GM12878 (cell line): ENCODE data around the gene CAMKK1. TPM values are rescaled to one million over a fixed set of nuclear protein-coding genes. Genes with fewer than 3 reads are reported as not detected.

Source experiments
- ATAC-seq: fragments of 200-7000 bp; cut with Tn5 transposase; 3 replicates; pipeline ENCODE4 v1.9.1; 2020; ENCODE audit warnings: mild to moderate bottlenecking, moderate library complexity
- BruUV-seq: library from RNA; stranded (reverse); fragments of 400-500 nt; replicated peaks from 2 replicates; lab custom pipeline; 2021; lab: Mats Ljungman, UMichigan
- CTCF ChIA-PET: fragments of 300-600 bp; sonication (Branson Sonifier 250); formaldehyde crosslinking; extraction: SDS; loops from one replicate; lab custom pipeline; 2021; ENCODE audit warnings: inconsistent platforms; lab: Yijun Ruan, JAX
- POLR2A ChIA-PET: fragments of 350-600 bp; formaldehyde crosslinking; extraction: SDS; loops from one replicate; lab custom pipeline; 2021; ENCODE audit warnings: inconsistent platforms; lab: Charles Lee
- RAD21 ChIA-PET: fragments of 300-600 bp; sonication (Branson Sonifier 250); formaldehyde crosslinking; loops from one replicate; lab custom pipeline; 2023; ENCODE audit warnings: antibody characterized with exemption; ENCODE audit not compliant: unreplicated experiment; lab: Charles Lee
- SMC1A ChIA-PET: fragments of 300-600 bp; sonication (Branson Sonifier 250); formaldehyde crosslinking; loops from one replicate; lab custom pipeline; 2023; ENCODE audit not compliant: unreplicated experiment, uncharacterized antibody; lab: Charles Lee
- DNase-seq: peaks from one replicate; pipeline ENCODE4 v3.0.0-alpha.2; 2011; ENCODE audit warnings: low read depth, low spot score
- FAIRE-seq: peaks from 3 replicates; lab custom pipeline; 2011; peaks lifted over from hg19 to GRCh38; lab: Jason Lieb, UNC
- H2AFZ ChIP-seq: 2 replicates; pipeline ENCODE4 v1.6.0; 2011; ENCODE audit warnings: low read depth, low read length, control low read depth; ENCODE audit not compliant: control insufficient read depth
- H3K27ac ChIP-seq: 2 replicates; pipeline ENCODE4 v1.5.1; 2011; ENCODE audit warnings: control low read depth; ENCODE audit not compliant: control insufficient read depth, insufficient read depth
- H3K27me3 ChIP-seq, 2 experiments: replicated peaks in 1 of 2; 2 replicates each; pipeline versions ENCODE4 v1.6.0 to v1.6.1; 2011; ENCODE audit warnings: low read length in 1 of 2; ENCODE audit not compliant: control insufficient read depth in 2 of 2, insufficient read depth in 2 of 2
- H3K36me3 ChIP-seq, 2 experiments: 2 replicates each; pipeline ENCODE4 v1.5.1; 2011; ENCODE audit warnings: low read length in 1 of 2; ENCODE audit not compliant: control insufficient read depth in 2 of 2, insufficient read depth in 2 of 2
- H3K4me1 ChIP-seq: 2 replicates; pipeline ENCODE4 v1.6.1; 2011; ENCODE audit warnings: mild to moderate bottlenecking, low read length, moderate library complexity, mixed read lengths; ENCODE audit not compliant: control insufficient read depth, insufficient read depth
- H3K4me2 ChIP-seq: 2 replicates; pipeline ENCODE4 v1.6.0; 2011; ENCODE audit warnings: control low read depth; ENCODE audit not compliant: control insufficient read depth, insufficient read depth
- H3K4me3 ChIP-seq: fragments of 200-600 bp; sonication (generic); 2 replicates; pipeline ENCODE4 v1.5.1; 2016
- H3K79me2 ChIP-seq: 2 replicates; pipeline ENCODE4 v1.6.0; 2011; ENCODE audit warnings: low read length; ENCODE audit not compliant: control insufficient read depth, insufficient read depth
- H3K9ac ChIP-seq: 2 replicates; pipeline ENCODE4 v1.8.0; 2011; ENCODE audit warnings: low read length, control low read depth, mixed read lengths; ENCODE audit not compliant: control insufficient read depth, insufficient read depth
- H3K9me3 ChIP-seq: replicated peaks from 3 replicates; pipeline ENCODE4 v1.5.1; 2011; ENCODE audit warnings: mild to moderate bottlenecking, low read length; ENCODE audit not compliant: control insufficient read depth, insufficient read depth
- H4K20me1 ChIP-seq: 2 replicates; pipeline ENCODE4 v1.6.0; 2011; ENCODE audit not compliant: control insufficient read depth, insufficient read depth
- ATF7 ChIP-seq: fragments of 450-650 bp; IDR thresholded peaks from 2 replicates; pipeline ENCODE4 v1.6.1; 2016; ENCODE audit warnings: low read depth, mild to moderate bottlenecking
- BHLHE40 ChIP-seq, 2 experiments: fragments of 450-650 bp in 1 of 2; IDR thresholded peaks; 2 replicates each; pipeline ENCODE4 v1.6.1; 2011 to 2017; ENCODE audit warnings: low read depth in 2 of 2, borderline replicate concordance in 1 of 2, improper control_type of control experiment in 1 of 2, low read length in 1 of 2, mild to moderate bottlenecking in 1 of 2
- CHD2 ChIP-seq: IDR thresholded peaks from 2 replicates; pipeline ENCODE4 v1.6.1; 2011; ENCODE audit warnings: low read depth, low read length, improper control_type of control experiment, borderline replicate concordance
- DPF2 ChIP-seq: fragments of 450-650 bp; IDR thresholded peaks from 2 replicates; pipeline ENCODE4 v1.6.1; 2017; ENCODE audit warnings: mild to moderate bottlenecking
- HDGF ChIP-seq: fragments of 450-650 bp; IDR thresholded peaks from 2 replicates; pipeline ENCODE4 v1.6.1; 2016; ENCODE audit warnings: antibody characterized with exemption
- IKZF2 ChIP-seq, 2 experiments: fragments of 450-650 bp; IDR thresholded peaks; 2 replicates each; pipeline ENCODE4 v1.6.1; 2017; ENCODE audit warnings: mild to moderate bottlenecking in 2 of 2, moderate library complexity in 2 of 2
- NBN ChIP-seq: fragments of 450-650 bp; IDR thresholded peaks from 2 replicates; pipeline ENCODE4 v1.6.1; 2016
- NRF1 ChIP-seq: conservative IDR thresholded peaks from 2 replicates; pipeline ENCODE4 v1.6.1; 2011; ENCODE audit warnings: mild to moderate bottlenecking, low read depth, low read length, improper control_type of control experiment
- POLR2A ChIP-seq: IDR thresholded peaks from 2 replicates; pipeline ENCODE4 v1.6.1; 2011; ENCODE audit warnings: low read depth, mild to moderate bottlenecking, low read length
- RAD51 ChIP-seq: fragments of 450-650 bp; IDR thresholded peaks from 2 replicates; pipeline ENCODE4 v1.6.1; 2016; ENCODE audit warnings: moderate library complexity, mild to moderate bottlenecking, inconsistent platforms
- RFX5 ChIP-seq: IDR thresholded peaks from 2 replicates; pipeline ENCODE4 v1.6.1; 2011; ENCODE audit warnings: low read depth, low read length, improper control_type of control experiment
- SPI1 ChIP-seq: IDR thresholded peaks from 2 replicates; pipeline ENCODE4 v1.6.1; 2011; ENCODE audit warnings: low read depth, mild to moderate bottlenecking, low read length, moderate library complexity, borderline replicate concordance; ENCODE audit not compliant: insufficient read depth
- SUPT20H ChIP-seq: IDR thresholded peaks from 2 replicates; pipeline ENCODE4 v1.6.1; 2011; ENCODE audit warnings: low read depth, mild to moderate bottlenecking, low read length, moderate library complexity, borderline replicate concordance; ENCODE audit not compliant: control insufficient read depth
- TCF12 ChIP-seq: IDR thresholded peaks from 2 replicates; pipeline ENCODE4 v1.6.1; 2011; ENCODE audit warnings: low read depth, mild to moderate bottlenecking, low read length
- TCF3 ChIP-seq: IDR thresholded peaks from 2 replicates; pipeline ENCODE4 v1.6.1; 2012; ENCODE audit warnings: low read depth, mild to moderate bottlenecking, low read length, borderline replicate concordance; ENCODE audit not compliant: insufficient read depth
- ZNF274 ChIP-seq: IDR thresholded peaks from one replicate; pipeline ENCODE4 v1.8.0; 2011; ENCODE audit not compliant: insufficient read length, insufficient read depth
- WGBS: methylation state at CpG from one replicate; pipeline ENCODE4 v1.1.6; 2016; ENCODE audit warnings: low lambda C conversion rate; ENCODE audit not compliant: insufficient replicate concordance, insufficient coverage; ENCODE audit errors: missing lambda C conversion rate; 5-methylcytosine and 5-hydroxymethylcytosine counted together
- in situ Hi-C: fragments of 300-500 bp; cut with MboI; formaldehyde crosslinking; loops from 9 replicates; pipeline ENCODE4 v1.14.3; 2018; ENCODE audit warnings: mixed read lengths
- intact Hi-C: fragments of 100-400 bp; cut with micrococcal nuclease; formaldehyde crosslinking; loops from one replicate; pipeline ENCODE4 v1.14.2; 2022; ENCODE audit not compliant: unreplicated experiment
- polyA plus RNA-seq, 11 experiments: library from polyadenylated mRNA; depleted of rRNA in 4 of 11; unstranded in 6 of 11; stranded (reverse) in 5 of 11; fragments of >200 nt; fragmentation: Nextera tagmentation in 4 of 11; fragmentation: Illumina TruSeq in 1 of 11; extraction: Ambion mirVana in 4 of 11; extraction: Trizol in 1 of 11; gene quantifications; 1 replicate in 1 of 11; 2 replicates in 10 of 11; pipeline versions ENCODE4 v1.2.1 to v1.2.3, GENCODE V29; 2011 to 2016; ENCODE audit warnings: inconsistent platforms in 2 of 11, missing spikeins in 2 of 11, low read depth in 1 of 11
- total RNA-seq, 4 experiments: library from RNA; depleted of rRNA in 3 of 4; stranded (reverse); fragments of >200 nt in 3 of 4; fragmentation: Illumina TruSeq in 1 of 4; extraction: Trizol in 1 of 4; gene quantifications; 2 replicates each; pipeline versions ENCODE4 v1.2.1 to v1.2.3, GENCODE V29; 2013 to 2021
- TF ChIP-seq, protein P1 (sequence below): IDR thresholded peaks from 2 replicates; pipeline ENCODE4 v1.6.1; 2012; ENCODE audit warnings: improper control_type of control experiment, low read depth, low read length; ENCODE audit not compliant: insufficient replicate concordance
- TF ChIP-seq, protein P2 (sequence below): fragments of 450-650 bp; IDR thresholded peaks from 2 replicates; pipeline ENCODE4 v1.6.1; 2016; ENCODE audit warnings: mild to moderate bottlenecking

Gene CAMKK1
- total and polyA plus RNA-seq, 10 of the 15 experiments (the other 5 are each of a cell fraction or from before 2014, with no cell fraction given): 0.06 to 0.84 (median 0.37) TPM

GRCh38 chr17:3914312-3914670, 21.4 kb upstream of the CAMKK1 start:
- TF ChIP-seq IKZF2 (IDR thresholded peaks at IDR 0.05): peak; percentile 4 to 26; a peak in 2 of 4 replicates
- peak; percentile 75 for TF ChIP-seq POLR2A
- peak; percentile 48; the same call in 1 of the 2 replicates for TF ChIP-seq DPF2
- TF ChIP-seq NRF1: peak; percentile 31; the same call in 1 of the 2 replicates
- no peak for TF ChIP-seq SUPT20H
- peak; percentile 89 for TF ChIP-seq TCF12
- TF ChIP-seq BHLHE40 (IDR thresholded peaks at IDR 0.05; ENCODE audit: borderline replicate concordance in 1 of 2, low read depth in 2 of 2, low read length in 1 of 2): peak in 1 of 2 experiments; percentile 25; a peak in 1 of 4 replicates
- TF ChIP-seq ZNF274: no peak
- TF ChIP-seq SPI1: peak; percentile 69
- TF ChIP-seq RFX5: no peak
- no peak for TF ChIP-seq RAD51
- TF ChIP-seq, protein P1, sequence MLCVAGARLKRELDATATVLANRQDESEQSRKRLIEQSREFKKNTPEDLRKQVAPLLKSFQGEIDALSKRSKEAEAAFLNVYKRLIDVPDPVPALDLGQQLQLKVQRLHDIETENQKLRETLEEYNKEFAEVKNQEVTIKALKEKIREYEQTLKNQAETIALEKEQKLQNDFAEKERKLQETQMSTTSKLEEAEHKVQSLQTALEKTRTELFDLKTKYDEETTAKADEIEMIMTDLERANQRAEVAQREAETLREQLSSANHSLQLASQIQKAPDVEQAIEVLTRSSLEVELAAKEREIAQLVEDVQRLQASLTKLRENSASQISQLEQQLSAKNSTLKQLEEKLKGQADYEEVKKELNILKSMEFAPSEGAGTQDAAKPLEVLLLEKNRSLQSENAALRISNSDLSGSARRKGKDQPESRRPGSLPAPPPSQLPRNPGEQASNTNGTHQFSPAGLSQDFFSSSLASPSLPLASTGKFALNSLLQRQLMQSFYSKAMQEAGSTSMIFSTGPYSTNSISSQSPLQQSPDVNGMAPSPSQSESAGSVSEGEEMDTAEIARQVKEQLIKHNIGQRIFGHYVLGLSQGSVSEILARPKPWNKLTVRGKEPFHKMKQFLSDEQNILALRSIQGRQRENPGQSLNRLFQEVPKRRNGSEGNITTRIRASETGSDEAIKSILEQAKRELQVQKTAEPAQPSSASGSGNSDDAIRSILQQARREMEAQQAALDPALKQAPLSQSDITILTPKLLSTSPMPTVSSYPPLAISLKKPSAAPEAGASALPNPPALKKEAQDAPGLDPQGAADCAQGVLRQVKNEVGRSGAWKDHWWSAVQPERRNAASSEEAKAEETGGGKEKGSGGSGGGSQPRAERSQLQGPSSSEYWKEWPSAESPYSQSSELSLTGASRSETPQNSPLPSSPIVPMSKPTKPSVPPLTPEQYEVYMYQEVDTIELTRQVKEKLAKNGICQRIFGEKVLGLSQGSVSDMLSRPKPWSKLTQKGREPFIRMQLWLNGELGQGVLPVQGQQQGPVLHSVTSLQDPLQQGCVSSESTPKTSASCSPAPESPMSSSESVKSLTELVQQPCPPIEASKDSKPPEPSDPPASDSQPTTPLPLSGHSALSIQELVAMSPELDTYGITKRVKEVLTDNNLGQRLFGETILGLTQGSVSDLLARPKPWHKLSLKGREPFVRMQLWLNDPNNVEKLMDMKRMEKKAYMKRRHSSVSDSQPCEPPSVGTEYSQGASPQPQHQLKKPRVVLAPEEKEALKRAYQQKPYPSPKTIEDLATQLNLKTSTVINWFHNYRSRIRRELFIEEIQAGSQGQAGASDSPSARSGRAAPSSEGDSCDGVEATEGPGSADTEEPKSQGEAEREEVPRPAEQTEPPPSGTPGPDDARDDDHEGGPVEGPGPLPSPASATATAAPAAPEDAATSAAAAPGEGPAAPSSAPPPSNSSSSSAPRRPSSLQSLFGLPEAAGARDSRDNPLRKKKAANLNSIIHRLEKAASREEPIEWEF: no peak
- peak; percentile 49 for TF ChIP-seq HDGF
- peak; percentile 88 for TF ChIP-seq TCF3
- 0 out of 2 replicates have a peak, but pooled peaks have one; percentile 42 for TF ChIP-seq CHD2
- TF ChIP-seq ATF7: peak; percentile 23; the same call in 1 of the 2 replicates
- TF ChIP-seq, protein P2, sequence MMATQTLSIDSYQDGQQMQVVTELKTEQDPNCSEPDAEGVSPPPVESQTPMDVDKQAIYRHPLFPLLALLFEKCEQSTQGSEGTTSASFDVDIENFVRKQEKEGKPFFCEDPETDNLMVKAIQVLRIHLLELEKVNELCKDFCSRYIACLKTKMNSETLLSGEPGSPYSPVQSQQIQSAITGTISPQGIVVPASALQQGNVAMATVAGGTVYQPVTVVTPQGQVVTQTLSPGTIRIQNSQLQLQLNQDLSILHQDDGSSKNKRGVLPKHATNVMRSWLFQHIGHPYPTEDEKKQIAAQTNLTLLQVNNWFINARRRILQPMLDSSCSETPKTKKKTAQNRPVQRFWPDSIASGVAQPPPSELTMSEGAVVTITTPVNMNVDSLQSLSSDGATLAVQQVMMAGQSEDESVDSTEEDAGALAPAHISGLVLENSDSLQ: peak; percentile 70; the same call in 1 of the 2 replicates
- TF ChIP-seq NBN: 0 out of 2 replicates have a peak, but pooled peaks have one; percentile 35
- Histone ChIP-seq H3K36me3 (no peaks in the 10 kb centered on the region), H3K27ac (peak overlapping the region; percentile 86), H3K9ac (peak overlapping the region; percentile 59), H4K20me1 (no peaks in the 10 kb centered on the region), H3K9me3 (no peaks in the 10 kb centered on the region; the same call in 2 of the 3 replicates), H3K4me3 (peak overlapping the region; percentile 52), H3K79me2 (peaks cover 15% of the 10 kb centered on the region), H3K4me2 (peak overlapping the region; percentile 81), H3K27me3 (no peaks in the 10 kb centered on the region), H3K4me1 (peaks cover 54% of the 10 kb centered on the region), H2AFZ (peak overlapping the region; percentile 73)
- ChIA-PET RAD21 (interaction anchor here (0.6 to 5.9 kb wide), 25 partner anchors 9 to 648 kb away, joined by 3 to 70 read pairs (median 4); partner anchors contain the start of genes CAMKK1, CYB5D2, NCBP3 and ZZEF1), POLR2A (interaction anchor here (0.5 to 4.2 kb wide), 6 partner anchors 11 to 160 kb away, joined by 3 to 18 read pairs (median 6); partner anchors contain the start of gene ATP2A3), SMC1A (interaction anchor here (0.9 to 4.5 kb wide), 19 partner anchors 11 to 176 kb away, joined by 3 to 45 read pairs (median 6); no protein-coding TSS in a partner anchor), CTCF (interaction anchor here (0.5 to 7.7 kb wide), 43 partner anchors 9 to 499 kb away, joined by 3 to 119 read pairs (median 5); partner anchors contain the start of genes ATP2A3, CYB5D2 and ZZEF1)
- ATAC-seq: peak; percentile 69
- intact Hi-C loops: loop anchor here (2.0 to 5.0 kb wide), 3 partner anchors 48 to 161 kb away; partner anchors contain the start of gene ATP2A3
- no TSS peak for BruUV-seq
- in situ Hi-C loops: loop anchor here (5.0 kb wide), 1 partner anchor 93 kb away; no protein-coding TSS in a partner anchor
- 4% methylated on average over 10 of the region's 10 CpGs for WGBS
- DNase-seq: peak; percentile 49
- FAIRE-seq: no peak
